ENCODE data around the gene CLEC4M.
"Not testable (repeated sequence)": the region's sequence is repeated elsewhere in the genome, so short reads cannot be mapped to it uniquely, and the experiment has no call there.

The CLEC4M gene

GRCh38 chr19:7765043-7765442 lies 2.0 kb downstream of the CLEC4M start:
- intact Hi-C loops (cut with DNase I); DNase-seq: not testable (repeated sequence)

DNA sequence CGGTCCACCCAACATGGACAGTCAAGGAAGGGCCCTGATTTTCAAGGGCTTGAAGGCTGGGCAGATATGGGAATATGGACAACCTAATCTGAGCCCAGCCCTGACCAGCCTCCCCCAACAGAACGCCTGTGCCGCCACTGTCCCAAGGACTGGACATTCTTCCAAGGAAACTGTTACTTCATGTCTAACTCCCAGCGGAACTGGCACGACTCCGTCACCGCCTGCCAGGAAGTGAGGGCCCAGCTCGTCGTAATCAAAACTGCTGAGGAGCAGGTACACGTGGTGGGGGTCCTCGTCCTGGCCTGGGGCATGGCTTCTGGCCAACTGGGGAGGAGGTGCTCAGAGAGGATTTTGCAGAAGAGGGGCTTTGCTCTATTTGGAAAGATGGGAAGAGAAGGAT lies 3.5 kb downstream of the CLEC4M start:
- no peak for DNase-seq
- intact Hi-C loops (cut with DNase I), result no loop called here

- no peak for DNase-seq
- intact Hi-C loops (cut with DNase I), result no loop called here
These were observed 4.4 kb downstream of the CLEC4M start for GRCh38 chr19:7767487-7767886.

GRCh38 chr19:7769171-7769570 lies 6.1 kb downstream of the CLEC4M start:
- intact Hi-C loops (cut with DNase I), result no loop called here
- no peak for DNase-seq

GRCh38 chr19:7771072-7771471 lies 8.0 kb downstream of the CLEC4M start:
- no peak for DNase-seq
- intact Hi-C loops (cut with DNase I), result no loop called here

DNA sequence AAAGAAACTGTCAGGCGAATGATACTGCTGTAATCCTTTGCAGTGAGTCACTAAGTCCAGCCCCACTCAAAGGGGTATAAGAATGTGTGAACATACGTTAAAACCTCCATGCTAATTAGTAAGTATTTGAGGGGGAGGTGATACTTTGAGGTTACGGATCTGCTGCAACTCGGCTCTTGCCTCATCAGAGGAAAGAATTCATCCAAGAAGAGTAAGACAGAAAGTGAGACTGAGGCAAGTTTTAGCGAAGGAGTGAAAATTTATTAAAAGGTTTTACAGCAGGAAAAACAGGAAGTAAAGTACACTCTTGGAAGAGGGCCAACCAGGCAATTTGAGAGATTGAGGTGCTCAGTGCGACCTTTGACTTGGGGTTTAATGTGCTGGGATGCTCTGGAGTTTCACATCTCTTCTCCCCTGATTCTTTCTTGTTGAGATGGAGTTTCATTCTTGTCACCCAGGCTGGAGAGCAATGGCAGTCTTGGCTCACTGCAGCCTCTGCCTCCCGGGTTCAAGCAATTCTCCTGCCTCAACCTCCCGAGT lies 9.8 kb downstream of the CLEC4M start:
- no peak for DNase-seq
- intact Hi-C loops (cut with DNase I), result no loop called here

- intact Hi-C loops (cut with DNase I), result no loop called here
- DNase-seq, result no peak
These were observed 10.8 kb downstream of the CLEC4M start for GRCh38 chr19:7773841-7774240.

GRCh38 chr19:7775761-7776160 lies 12.7 kb downstream of the CLEC4M start:
- no peak for DNase-seq
- intact Hi-C loops (cut with DNase I), result no loop called here

DNA sequence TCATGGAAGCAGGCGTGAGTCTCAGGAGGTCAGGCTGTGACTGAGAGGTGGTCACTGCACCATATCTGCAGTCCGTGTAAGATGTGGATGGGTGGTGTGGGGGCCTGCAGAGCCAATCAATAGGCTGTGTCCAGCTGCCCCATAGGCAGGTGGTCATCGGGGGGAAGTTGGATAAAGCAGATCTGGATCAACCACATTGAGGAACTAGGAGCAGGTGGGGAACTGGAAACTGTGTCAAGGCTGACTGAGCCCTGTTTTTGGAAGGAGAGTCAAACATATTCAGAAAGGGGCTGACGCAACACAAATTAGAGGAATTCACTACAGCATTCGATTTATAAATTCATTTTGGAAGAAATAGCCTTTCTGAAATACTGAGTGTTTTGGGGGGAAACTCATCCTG lies 15.0 kb downstream of the CLEC4M start:
- intact Hi-C loops (cut with DNase I), result no loop called here
- DNase-seq, result no peak

DNA sequence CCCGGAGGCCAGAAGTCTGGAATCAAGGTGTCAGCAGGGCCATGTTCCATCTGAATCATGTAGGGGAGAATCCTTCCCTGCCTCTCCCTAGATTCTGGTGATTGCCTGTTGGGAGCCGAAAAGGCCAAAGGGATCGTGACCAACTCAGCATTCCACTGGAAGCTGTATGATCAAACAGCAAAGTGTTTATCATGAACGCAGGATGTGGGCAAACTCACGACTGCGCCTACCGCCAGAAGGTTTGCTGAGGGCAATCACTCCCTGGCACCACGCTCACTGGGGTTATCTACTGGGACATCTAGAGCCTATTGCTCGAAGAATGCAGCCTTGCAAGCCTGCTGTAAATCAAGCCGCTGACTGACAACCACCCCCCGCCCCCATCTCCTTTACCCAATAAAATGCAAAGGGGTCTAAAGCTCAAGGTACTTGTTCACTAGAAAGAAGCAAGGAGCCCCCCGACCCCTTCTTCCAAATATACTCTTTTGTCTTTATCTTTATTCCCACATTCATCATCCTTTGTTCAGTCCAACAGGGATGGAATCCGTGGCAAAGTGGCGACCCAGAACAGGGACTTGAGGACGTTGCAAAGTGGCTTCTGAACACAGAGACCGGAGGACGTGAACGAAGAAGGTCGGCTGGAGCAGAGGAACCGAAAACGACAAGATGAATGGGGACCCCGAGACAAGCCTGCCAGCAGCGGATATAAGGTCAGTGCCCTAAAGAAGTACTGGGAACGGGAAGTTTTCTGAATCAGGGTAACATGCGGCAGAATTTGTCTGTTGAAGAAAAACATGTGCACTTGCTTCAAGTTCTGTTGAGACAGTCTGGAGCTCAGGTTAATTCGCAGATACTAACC lies 16.8 kb downstream of the CLEC4M start:
- no peak for DNase-seq

DNA sequence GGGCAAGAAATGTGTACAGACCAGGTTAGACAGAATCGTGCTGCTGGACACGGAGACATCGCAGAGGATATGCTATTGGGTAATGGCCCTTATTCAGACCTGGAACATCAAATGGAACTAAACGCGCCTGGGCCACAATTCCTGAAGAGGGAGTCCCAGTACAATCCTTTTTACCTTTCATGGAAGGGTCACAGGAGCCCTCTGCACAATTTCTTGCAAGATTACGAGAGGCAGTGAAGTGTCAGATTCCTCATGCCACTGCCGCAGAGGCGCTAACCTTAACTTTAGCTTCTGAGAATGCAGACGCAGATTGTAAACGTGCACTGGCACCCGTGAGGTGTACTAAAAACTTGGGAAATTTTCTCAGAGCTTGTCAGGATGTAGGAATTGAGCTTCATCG lies 18.1 kb downstream of the CLEC4M start:
- intact Hi-C loops (cut with DNase I), result no loop called here
- DNase-seq, result no peak

More for the DNA sequence above, 16.8 kb downstream of the CLEC4M start:
- intact Hi-C loops (cut with DNase I), result no loop called here

GRCh38 chr19:7783991-7784423 lies 21.0 kb downstream of the CLEC4M start:
- DNase-seq, result peak in 2 of 42 donors; percentile 21 to 53
- intact Hi-C loops (cut with DNase I), result no loop called here

GRCh38 chr19:7784856-7785255 lies 21.8 kb downstream of the CLEC4M start:
- intact Hi-C loops (cut with DNase I), result no loop called here
- no peak for DNase-seq

DNA sequence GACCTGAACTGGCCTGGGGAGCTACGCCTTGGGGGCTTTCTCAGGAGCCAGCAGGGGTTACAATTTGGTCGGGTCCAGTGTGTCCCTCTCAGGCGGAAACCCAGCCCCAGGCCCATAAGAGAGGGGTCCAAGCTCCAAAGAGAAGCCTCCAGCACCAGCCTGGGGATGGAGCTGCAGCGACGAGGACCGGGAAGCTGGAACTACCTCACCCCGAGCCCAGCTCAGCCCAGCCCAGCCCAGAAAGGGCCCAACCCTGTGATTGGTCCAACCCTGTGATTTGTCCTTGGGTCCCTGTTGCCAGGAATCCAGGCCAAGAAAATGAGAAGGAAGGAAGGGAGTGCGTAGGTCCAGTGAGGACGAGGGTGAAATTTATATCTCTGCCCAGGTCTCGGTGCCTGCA lies 24.1 kb downstream of the CLEC4M start:
- DNase-seq, result no peak
- intact Hi-C loops (cut with DNase I), result no loop called here

DNA sequence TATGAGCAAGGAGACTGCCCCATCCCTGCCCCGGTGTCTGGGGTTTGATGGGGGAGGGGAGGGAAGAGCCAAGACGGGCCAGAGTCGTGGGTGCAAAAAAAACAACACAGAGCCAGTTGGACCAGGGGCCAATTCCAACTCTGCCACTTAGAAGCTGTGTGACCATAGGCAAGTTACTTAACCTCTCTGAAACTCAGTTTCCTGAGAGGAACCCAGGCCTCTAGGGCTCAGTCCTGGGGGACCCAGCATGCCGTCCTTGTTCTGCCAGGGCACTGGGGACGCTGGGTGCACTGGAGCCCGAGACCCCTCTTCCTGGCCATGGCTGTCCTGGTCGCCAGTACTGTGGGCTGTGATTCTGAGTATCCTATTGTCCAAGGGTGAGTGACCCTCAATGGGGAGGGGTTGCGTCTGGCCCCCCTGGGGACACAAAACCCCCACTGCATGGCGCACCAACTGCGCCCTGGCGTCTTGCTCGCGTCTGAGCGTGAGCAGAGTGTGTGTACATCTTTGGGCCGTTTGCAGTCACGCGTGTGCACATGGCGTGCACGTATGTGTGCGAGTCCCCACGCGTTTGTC lies 24.6 kb downstream of the CLEC4M start:
- DNase-seq, result no peak
- intact Hi-C loops (cut with DNase I), result no loop called here

DNA sequence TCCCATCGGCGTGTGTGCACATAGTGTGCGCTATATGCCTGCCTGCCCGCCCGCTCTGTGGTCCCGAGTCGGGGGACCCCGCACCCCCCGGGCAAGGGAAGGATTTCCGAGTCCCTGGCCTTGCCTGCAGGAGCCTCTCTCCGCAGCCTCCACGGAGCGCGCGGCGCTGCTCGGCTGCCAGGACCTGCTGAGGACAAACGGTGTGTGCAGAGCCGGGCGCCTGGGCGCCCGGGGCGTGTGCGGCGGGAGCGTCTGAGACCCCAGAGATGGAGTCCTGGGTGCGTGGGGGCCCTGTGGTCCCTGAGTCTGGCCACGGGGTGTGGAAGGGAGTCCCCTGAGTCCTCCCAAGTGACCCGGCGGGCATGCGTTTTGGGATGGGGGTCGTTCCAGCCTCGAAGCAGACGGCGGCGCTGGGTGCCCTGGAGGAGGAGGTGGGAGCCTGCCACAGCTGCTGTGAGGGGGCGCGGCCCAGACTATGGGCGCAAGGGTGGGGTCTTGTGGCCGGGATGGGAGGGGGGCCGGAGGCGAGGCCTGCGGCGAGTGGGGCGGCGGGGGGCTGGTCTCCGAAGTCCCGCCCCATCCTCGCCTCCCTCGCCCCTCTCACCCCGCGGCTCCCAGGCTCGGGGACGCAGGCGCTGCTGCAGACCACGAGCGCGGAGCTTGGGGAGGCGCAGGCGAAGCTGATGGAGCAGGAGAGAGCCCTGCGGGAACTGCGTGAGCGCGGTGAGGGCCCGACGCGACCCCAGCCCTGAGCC lies 25.3 kb downstream of the CLEC4M start:
- intact Hi-C loops (cut with DNase I), result no loop called here
- peak in 15 of 42 donors; percentile 3 to 57 (median 22) for DNase-seq

DNA sequence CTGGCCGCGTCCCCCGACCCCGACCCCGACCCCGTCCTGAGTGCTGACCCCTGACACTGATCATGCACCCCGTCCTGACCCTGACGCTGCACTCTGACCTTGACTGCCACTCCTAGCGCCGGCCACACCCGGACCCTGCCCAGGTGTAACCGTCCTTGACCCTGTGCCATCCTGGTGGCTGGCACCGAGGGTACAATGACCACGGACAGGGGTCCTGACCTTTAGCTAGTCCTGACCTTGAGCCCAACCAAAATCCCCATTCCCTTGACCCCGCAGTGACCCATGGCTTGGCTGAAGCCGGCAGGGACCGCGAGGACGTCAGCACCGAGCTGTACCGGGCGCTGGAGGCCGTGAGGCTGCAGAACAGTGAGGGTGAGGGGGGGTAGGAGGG lies 25.9 kb downstream of the CLEC4M start:
- intact Hi-C loops (cut with DNase I), result no loop called here
- DNase-seq, result no peak

DNA sequence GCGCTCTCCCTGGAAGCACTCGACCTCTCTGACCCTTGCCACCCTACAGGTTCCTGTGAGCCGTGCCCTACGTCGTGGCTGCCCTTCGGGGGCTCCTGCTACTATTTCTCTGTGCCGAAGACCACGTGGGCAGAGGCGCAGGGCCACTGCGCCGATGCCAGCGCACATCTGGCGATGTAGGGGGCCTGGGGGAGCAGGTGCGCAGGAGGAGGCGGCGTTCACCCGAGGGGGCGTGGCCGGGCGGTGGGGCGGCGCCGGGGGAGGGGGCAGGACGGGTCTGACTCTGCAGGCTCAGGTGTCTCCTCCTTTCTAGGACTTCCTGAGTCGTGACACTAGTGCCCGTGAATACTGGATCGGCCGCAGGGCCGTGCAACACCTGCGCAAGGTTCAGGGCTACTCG lies 26.4 kb downstream of the CLEC4M start:
- intact Hi-C loops (cut with DNase I), result no loop called here
- no peak for DNase-seq

DNA sequence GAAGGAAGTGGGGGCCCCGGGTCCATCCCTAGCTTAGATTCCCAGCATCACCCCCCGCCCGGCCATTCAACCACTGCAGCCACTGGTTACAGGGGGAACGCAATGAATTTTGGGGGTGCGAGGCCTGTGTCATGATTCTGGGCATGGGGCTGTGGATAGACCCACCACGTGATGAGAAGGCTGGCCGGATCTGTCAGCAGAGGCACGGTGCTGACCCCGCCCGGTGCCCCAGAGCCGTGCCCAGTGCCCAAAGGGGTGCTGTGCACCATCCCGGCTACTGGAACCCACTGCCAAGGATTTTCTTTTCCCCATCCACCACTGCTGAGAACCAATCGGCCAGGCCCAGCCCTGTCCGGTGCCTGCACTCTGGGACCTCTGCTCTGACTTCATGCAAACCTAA lies 27.4 kb downstream of the CLEC4M start:
- intact Hi-C loops (cut with DNase I), result loop anchor here (10.0 kb wide), 1 partner anchor 226 kb away; no protein-coding TSS in a partner anchor

GRCh38 chr19:7792281-7792680 lies 29.2 kb downstream of the CLEC4M start:
- intact Hi-C loops (cut with DNase I), result loop anchor here (10.0 kb wide), 1 partner anchor 227 kb away; no protein-coding TSS in a partner anchor

More for the DNA sequence above, 27.4 kb downstream of the CLEC4M start:
- DNase-seq, result no peak

More at GRCh38 chr19:7792281-7792680, 29.2 kb downstream of the CLEC4M start:
- no peak for DNase-seq

Data from head of caudate nucleus (tissue), 42 donors.